Fibroblast of skin of left quadriceps (primary cell): ENCODE results near the gene BID.

Experiments used
- DNase-seq, 2 experiments: peaks; one replicate each; pipeline ENCODE4 v3.0.0-alpha.2; 2013; ENCODE audit warnings: low read depth in 2 of 2

BID gene

GRCh38 chr22:17783773-17784480, 9.7 kb upstream of the BID start:
- DNase-seq: no peak

GRCh38 chr22:17783312-17783711, 9.0 kb upstream of the BID start:
- no peak for DNase-seq

GRCh38 chr22:17782621-17783020, 8.4 kb upstream of the BID start:
- no peak for DNase-seq

GRCh38 chr22:17782158-17782557, 7.9 kb upstream of the BID start:
- DNase-seq: no peak

- DNase-seq: peak; percentile 29 to 43
Measured at GRCh38 chr22:17781319-17782031, 7.2 kb upstream of the BID start.

- no peak for DNase-seq
Measured at GRCh38 chr22:17780741-17781318, 6.6 kb upstream of the BID start.

- no peak for DNase-seq
Measured at GRCh38 chr22:17780116-17780740, 6.0 kb upstream of the BID start.

GRCh38 chr22:17779286-17780115, 5.2 kb upstream of the BID start:
- DNase-seq: no peak

- DNase-seq: no peak
Measured at GRCh38 chr22:17778412-17778976, 4.2 kb upstream of the BID start.

- DNase-seq: no peak
Measured at GRCh38 chr22:17777717-17778044, 3.4 kb upstream of the BID start.

- no peak for DNase-seq
Measured at GRCh38 chr22:17777005-17777716, 2.9 kb upstream of the BID start.

- DNase-seq: no peak
Measured at GRCh38 chr22:17775781-17776465, 1.7 kb upstream of the BID start.

GRCh38 chr22:17774926-17775685, 837 bp upstream of the BID start:
- no peak for DNase-seq

GRCh38 chr22:17773606-17774205, 563 bp downstream of the BID start:
- no peak for DNase-seq

- no peak for DNase-seq
Measured at GRCh38 chr22:17772958-17773605, 1.2 kb downstream of the BID start.

- no peak for DNase-seq
Measured at GRCh38 chr22:17772249-17772957, 1.9 kb downstream of the BID start.

GRCh38 chr22:17770180-17771077, 3.8 kb downstream of the BID start:
- no peak for DNase-seq
